Testis (tissue), 2 donors: ENCODE measurements around the gene DDR2.

Source experiments
- POLR2A ChIP-seq: fragments of 450-650 bp; IDR thresholded peaks from one replicate; pipeline ENCODE4 v1.6.1; 2017; ENCODE audit warnings: antibody characterized with exemption, mild to moderate bottlenecking, moderate library complexity
- TF ChIP-seq, protein P1 (sequence below), 3 experiments: fragments of 450-650 bp in 2 of 3; fragments of 200-600 bp in 1 of 3; sonication (generic) in 1 of 3; IDR thresholded peaks; one replicate each; pipeline ENCODE4 v1.5.1; 2016 to 2019; ENCODE audit warnings: antibody characterized with exemption in 3 of 3, mild to moderate bottlenecking in 2 of 3, moderate library complexity in 1 of 3

GRCh38 chr1:162702628-162703027 is 70.4 kb downstream of the DDR2 start:
- TF ChIP-seq POLR2A, result no peak
- TF ChIP-seq, protein P1, sequence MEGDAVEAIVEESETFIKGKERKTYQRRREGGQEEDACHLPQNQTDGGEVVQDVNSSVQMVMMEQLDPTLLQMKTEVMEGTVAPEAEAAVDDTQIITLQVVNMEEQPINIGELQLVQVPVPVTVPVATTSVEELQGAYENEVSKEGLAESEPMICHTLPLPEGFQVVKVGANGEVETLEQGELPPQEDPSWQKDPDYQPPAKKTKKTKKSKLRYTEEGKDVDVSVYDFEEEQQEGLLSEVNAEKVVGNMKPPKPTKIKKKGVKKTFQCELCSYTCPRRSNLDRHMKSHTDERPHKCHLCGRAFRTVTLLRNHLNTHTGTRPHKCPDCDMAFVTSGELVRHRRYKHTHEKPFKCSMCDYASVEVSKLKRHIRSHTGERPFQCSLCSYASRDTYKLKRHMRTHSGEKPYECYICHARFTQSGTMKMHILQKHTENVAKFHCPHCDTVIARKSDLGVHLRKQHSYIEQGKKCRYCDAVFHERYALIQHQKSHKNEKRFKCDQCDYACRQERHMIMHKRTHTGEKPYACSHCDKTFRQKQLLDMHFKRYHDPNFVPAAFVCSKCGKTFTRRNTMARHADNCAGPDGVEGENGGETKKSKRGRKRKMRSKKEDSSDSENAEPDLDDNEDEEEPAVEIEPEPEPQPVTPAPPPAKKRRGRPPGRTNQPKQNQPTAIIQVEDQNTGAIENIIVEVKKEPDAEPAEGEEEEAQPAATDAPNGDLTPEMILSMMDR (IDR thresholded peaks at IDR 0.05), result no peak
